OCI-M2 (cell line): ENCODE data around the gene SDC4.

Source experiments
- DNase-seq: peaks from one replicate; lab custom pipeline; 2025; ENCODE audit not compliant: unreplicated experiment; lab: John Stamatoyannopoulos, UW

SDC4 gene

GRCh38 chr20:45343532-45344167, 4.6 kb downstream of the SDC4 start:
- DNase-seq: no peak

- DNase-seq: no peak
Observed at GRCh38 chr20:45342855-45343531, 5.2 kb downstream of the SDC4 start.

GRCh38 chr20:45341939-45342854, 6.0 kb downstream of the SDC4 start:
- no peak for DNase-seq

- DNase-seq: no peak
Observed at GRCh38 chr20:45341579-45341938, 6.7 kb downstream of the SDC4 start.

GRCh38 chr20:45340951-45341350, 7.3 kb downstream of the SDC4 start:
- no peak for DNase-seq

GRCh38 chr20:45340236-45340847, 7.9 kb downstream of the SDC4 start:
- DNase-seq: no peak

- DNase-seq: no peak
Observed at GRCh38 chr20:45339799-45340198, 8.4 kb downstream of the SDC4 start.

- no peak for DNase-seq
Observed at GRCh38 chr20:45339084-45339483, 9.1 kb downstream of the SDC4 start.

- no peak for DNase-seq
Observed at GRCh38 chr20:45338121-45339030, 9.8 kb downstream of the SDC4 start.

GRCh38 chr20:45337367-45338120, 10.7 kb downstream of the SDC4 start:
- DNase-seq: no peak

GRCh38 chr20:45336530-45337366, 11.5 kb downstream of the SDC4 start:
- no peak for DNase-seq

GRCh38 chr20:45330476-45330875, 17.7 kb downstream of the SDC4 start:
- DNase-seq: no peak

GRCh38 chr20:45329497-45330319, 18.5 kb downstream of the SDC4 start:
- no peak for DNase-seq

GRCh38 chr20:45328451-45328850, 19.8 kb downstream of the SDC4 start:
- no peak for DNase-seq

- no peak for DNase-seq
Observed at GRCh38 chr20:45325371-45325770, 22.9 kb downstream of the SDC4 start.

GRCh38 chr20:45323731-45324130, 24.5 kb downstream of the SDC4 start:
- DNase-seq: no peak

GRCh38 chr20:45322952-45323383, 25.3 kb downstream of the SDC4 start:
- no peak for DNase-seq
